ENCODE measurements around the gene GPR33.

The GPR33 gene

GRCh38 chr14:31480156-31480555, 7.7 kb downstream of the GPR33 start:
- H3K36me3 ChIP-seq (ENCODE audit: insufficient read depth, low read length), result no peaks in the 10 kb centered on the region
- no peak overlapping the region for H3K9ac ChIP-seq (ENCODE audit: low read depth, low read length, poor library complexity, severe bottlenecking)
- no peaks in the 10 kb centered on the region for H3K9me2 ChIP-seq (replicated peaks; ENCODE audit: low read depth, low read length)
- H3K27me3 ChIP-seq (ENCODE audit: insufficient read depth, low read length, poor library complexity, severe bottlenecking), result no peaks in the 10 kb centered on the region
- H3K4me3 ChIP-seq (ENCODE audit: low read length, poor library complexity, severe bottlenecking), result no peak overlapping the region
- H3K9me3 ChIP-seq (ENCODE audit: insufficient read depth, low read depth, low read length), result no peaks in the 10 kb centered on the region
- H3K79me2 ChIP-seq (ENCODE audit: insufficient read depth, low read length), result no peaks in the 10 kb centered on the region
- no peaks in the 10 kb centered on the region for H4K20me1 ChIP-seq (ENCODE audit: insufficient read depth, low read length, poor library complexity, severe bottlenecking)
- no peak overlapping the region for H3K4me2 ChIP-seq (ENCODE audit: low read depth, low read length, poor library complexity, severe bottlenecking)
- no peaks in the 10 kb centered on the region for H3F3A ChIP-seq (ENCODE audit: low read depth)
- TF ChIP-seq CTCF (conservative IDR thresholded peaks at IDR 0.05; ENCODE audit: low read length), result no peak
- TF ChIP-seq EZH2phosphoT487 (IDR thresholded peaks at IDR 0.05; ENCODE audit: borderline replicate concordance), result no peak
- no peak overlapping the region for H2AFZ ChIP-seq (ENCODE audit: low read length)
- H3K4me1 ChIP-seq (ENCODE audit: insufficient read depth, low read length, poor library complexity, severe bottlenecking), result no peaks in the 10 kb centered on the region

GRCh38 chr14:31479027-31479426, 8.8 kb downstream of the GPR33 start:
- TF ChIP-seq EZH2phosphoT487 (IDR thresholded peaks at IDR 0.05; ENCODE audit: borderline replicate concordance), result no peak
- no peak for TF ChIP-seq CTCF (conservative IDR thresholded peaks at IDR 0.05; ENCODE audit: low read length)
- H4K20me1 ChIP-seq (ENCODE audit: insufficient read depth, low read length, poor library complexity, severe bottlenecking), result no peaks in the 10 kb centered on the region
- no peaks in the 10 kb centered on the region for H3K9me2 ChIP-seq (replicated peaks; ENCODE audit: low read depth, low read length)
- no peak overlapping the region for H2AFZ ChIP-seq (ENCODE audit: low read length)
- H3F3A ChIP-seq (ENCODE audit: low read depth), result no peaks in the 10 kb centered on the region
- no peak overlapping the region for H3K9ac ChIP-seq (ENCODE audit: low read depth, low read length, poor library complexity, severe bottlenecking)
- no peaks in the 10 kb centered on the region for H3K36me3 ChIP-seq (ENCODE audit: insufficient read depth, low read length)
- no peak overlapping the region for H3K4me2 ChIP-seq (ENCODE audit: low read depth, low read length, poor library complexity, severe bottlenecking)
- no peaks in the 10 kb centered on the region for H3K4me1 ChIP-seq (ENCODE audit: insufficient read depth, low read length, poor library complexity, severe bottlenecking)
- H3K4me3 ChIP-seq (ENCODE audit: low read length, poor library complexity, severe bottlenecking), result no peak overlapping the region
- no peaks in the 10 kb centered on the region for H3K79me2 ChIP-seq (ENCODE audit: insufficient read depth, low read length)
- no peaks in the 10 kb centered on the region for H3K9me3 ChIP-seq (ENCODE audit: insufficient read depth, low read depth, low read length)
- H3K27me3 ChIP-seq (ENCODE audit: insufficient read depth, low read length, poor library complexity, severe bottlenecking), result no peaks in the 10 kb centered on the region

- Histone ChIP-seq H2AFZ (ENCODE audit: low read length) (no peak overlapping the region), H3K9ac (ENCODE audit: low read depth, low read length, poor library complexity, severe bottlenecking) (no peak overlapping the region), H3K27me3 (ENCODE audit: insufficient read depth, low read length, poor library complexity, severe bottlenecking) (no peaks in the 10 kb centered on the region), H3K9me2 (replicated peaks; ENCODE audit: low read depth, low read length) (no peaks in the 10 kb centered on the region), H3K36me3 (ENCODE audit: insufficient read depth, low read length) (no peaks in the 10 kb centered on the region), H3K9me3 (ENCODE audit: insufficient read depth, low read depth, low read length) (no peaks in the 10 kb centered on the region), H4K20me1 (ENCODE audit: insufficient read depth, low read length, poor library complexity, severe bottlenecking) (no peaks in the 10 kb centered on the region), H3K4me3 (ENCODE audit: low read length, poor library complexity, severe bottlenecking) (no peak overlapping the region), H3F3A (ENCODE audit: low read depth) (no peaks in the 10 kb centered on the region), H3K4me2 (ENCODE audit: low read depth, low read length, poor library complexity, severe bottlenecking) (no peak overlapping the region), H3K4me1 (ENCODE audit: insufficient read depth, low read length, poor library complexity, severe bottlenecking) (no peaks in the 10 kb centered on the region), H3K79me2 (ENCODE audit: insufficient read depth, low read length) (no peaks in the 10 kb centered on the region)
- TF ChIP-seq CTCF (conservative IDR thresholded peaks at IDR 0.05; ENCODE audit: low read length), result no peak
- TF ChIP-seq EZH2phosphoT487 (IDR thresholded peaks at IDR 0.05; ENCODE audit: borderline replicate concordance), result no peak
Observed at GRCh38 chr14:31477248-31477647, 10.6 kb downstream of the GPR33 start.

Measured in Loucy (cell line).